GOT3 (cell line): Measurements from ENCODE around the gene TBX5.
"Not testable (repeated sequence)": the region's sequence is repeated elsewhere in the genome, so short reads cannot be mapped to it uniquely, and the experiment has no call there.

Experiments
- DNase-seq: peaks from one replicate; lab custom pipeline; 2025; ENCODE audit warnings: mixed read lengths; lab: John Stamatoyannopoulos, UW

The TBX5 gene

DNA sequence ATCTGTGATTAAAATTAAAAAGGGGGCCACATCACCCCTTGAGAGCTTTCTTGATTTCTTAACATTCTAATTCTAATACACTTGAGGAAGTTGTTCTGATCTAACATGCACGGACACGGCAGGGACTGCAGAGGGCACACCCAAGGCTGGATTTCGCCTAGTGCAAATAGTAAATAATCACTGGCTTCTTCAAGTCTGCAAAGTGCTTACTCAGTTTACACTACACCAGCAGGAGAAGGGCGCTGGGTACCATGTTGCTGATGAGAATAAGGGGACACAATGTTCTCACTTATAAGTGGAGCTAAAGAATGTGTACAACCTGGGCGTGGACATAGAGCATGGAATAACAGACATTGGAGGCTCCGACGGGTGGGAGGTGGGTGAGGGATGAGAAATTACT, 34.2 kb downstream of the TBX5 start:
- DNase-seq, result no peak

DNA sequence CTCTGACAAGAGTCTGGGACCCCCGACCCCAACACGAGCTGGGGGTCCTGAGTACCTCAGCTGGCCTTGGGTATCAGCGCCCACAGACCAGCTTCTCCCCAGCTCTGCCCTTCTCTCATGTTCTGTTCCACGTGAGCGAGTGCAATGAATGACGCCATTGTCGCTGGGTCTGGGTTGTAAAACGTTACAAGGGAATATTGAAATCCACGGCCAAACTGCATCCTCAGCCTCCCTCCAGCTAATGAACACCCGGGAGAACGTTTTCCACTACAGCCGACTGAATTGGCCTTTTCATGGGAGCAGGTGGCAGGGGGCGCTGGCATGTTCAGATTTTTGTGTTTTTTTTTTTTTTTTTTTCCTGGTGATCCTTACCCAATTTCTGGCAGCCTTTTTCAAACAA, 34.7 kb downstream of the TBX5 start:
- no peak for DNase-seq

DNA sequence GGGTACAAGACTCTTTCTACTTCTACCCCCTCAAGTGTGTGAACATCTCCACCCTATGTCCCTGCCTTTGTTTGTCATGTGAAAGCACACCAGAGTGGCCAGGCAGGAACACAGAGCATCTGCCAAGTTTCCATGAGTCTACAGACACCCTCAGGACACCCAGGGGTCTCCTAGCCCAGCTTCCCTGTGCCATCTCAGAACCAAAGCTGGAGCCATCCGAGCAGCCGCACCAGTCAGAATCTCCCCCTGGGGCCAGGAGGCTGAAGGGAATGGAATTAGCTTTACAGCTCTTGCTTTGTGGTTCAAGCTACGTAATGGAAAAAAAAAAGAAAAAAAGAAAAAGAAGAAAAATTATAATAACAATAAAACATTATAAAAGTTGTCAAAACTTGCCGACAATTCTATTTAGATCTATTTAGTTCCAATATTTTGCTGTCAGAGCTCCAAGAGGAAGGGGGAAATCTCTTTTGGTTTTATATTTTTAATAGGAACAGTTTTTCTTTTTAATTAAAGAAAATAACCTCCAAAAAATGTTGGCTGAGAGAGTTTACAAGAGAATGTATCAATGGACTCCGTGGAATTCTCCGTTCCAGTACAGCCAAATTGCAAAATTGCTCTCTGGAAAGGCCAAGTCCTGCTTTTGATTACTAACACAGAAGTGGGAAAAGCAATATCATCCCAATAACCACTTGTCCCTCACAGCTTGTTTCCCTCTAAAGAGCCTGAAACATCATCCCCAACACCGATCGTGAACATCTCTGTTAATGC, 37.1 kb downstream of the TBX5 start:
- no peak for DNase-seq

DNA sequence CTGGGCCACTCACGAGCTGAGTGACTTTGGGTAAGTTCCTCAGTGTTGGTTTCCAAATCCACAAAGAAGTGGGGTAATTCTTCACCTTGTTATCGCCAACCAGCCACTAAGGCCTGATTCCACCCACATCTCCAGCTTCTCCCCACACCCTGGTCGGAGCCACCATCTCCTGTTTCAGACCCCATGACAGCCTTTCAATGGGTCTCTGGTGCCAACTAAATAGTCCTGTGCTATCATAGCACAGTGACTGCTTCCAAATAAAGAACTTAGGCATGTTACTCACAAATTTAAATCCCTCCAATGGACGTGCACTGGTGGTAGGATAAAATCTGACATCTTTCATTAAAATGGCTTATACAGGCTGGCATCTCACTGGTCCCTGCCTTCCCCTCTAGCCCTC, 44.0 kb downstream of the TBX5 start:
- no peak for DNase-seq

DNA sequence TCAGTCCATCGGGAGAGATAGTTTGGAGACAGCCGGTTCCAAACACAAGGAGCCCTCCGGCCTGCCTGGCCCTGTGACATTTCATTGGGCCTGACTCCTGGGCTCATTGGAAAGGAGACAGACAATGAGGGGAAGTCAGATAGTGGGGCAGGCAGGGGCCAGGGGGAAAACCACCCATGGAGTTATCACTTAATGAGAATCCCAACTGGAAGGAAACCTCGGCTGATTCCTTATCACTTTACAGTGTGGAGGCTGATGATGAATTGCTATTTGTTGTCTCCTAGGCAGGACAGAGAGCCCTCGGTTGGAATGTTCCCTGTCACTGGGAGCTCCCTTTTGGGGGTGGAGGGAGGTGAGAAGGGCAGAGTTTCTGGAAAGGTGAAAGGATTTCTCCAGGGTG, 44.4 kb downstream of the TBX5 start:
- DNase-seq, result no peak

DNA sequence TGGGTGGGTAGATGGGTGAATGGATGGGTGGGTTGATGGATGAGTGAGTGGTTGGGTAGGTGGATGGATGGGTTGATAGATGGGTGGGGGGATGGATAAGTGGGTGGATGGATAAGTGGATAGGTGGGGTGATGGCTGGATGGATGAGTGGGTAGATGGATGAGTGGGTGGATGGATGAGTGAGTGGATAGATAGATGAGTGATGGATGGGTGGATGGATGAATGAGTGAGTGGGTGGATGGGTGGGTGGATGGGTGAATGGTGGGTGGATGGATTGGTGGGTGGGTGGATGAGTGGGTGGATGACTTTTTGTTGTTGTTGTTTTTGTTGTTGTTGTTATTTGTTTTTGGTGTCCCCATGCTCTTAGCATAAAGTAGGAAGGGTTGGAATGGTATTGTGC, 45.5 kb downstream of the TBX5 start:
- no peak for DNase-seq

DNA sequence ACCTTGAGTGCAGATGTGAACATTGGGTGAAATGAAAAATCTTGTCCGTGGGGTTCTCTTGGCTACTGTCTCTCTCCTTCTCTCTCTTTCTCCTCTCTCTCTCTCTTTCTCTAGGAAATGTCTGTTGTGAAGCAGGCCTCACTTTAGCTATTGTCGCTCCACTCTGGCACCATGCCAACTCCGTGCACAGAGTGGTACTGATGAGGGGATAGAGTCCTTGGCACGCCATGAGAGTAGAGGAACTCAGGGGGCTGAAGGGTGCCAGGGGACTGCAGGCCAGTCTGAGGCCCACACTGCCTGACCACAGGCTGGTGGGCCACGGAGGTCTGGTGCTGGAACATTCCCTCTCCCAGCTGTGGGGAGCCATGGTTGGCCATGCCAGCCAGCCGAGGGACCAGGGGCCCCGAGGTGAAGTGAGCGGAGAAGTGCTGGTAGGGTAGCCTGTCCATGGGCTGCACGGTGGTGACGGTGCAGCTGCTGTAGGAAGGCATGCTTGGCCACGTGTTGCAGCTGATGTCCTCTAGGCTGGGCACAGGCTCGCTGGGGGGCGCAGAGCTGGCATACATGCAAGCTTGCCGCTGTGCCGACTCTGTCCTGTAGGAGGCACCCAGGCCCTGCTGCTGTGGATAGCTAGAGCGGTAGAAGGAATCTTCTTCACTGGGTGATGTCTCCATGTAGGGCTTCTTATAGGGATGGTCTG, 50.4 kb downstream of the TBX5 start:
- DNase-seq, result no peak

DNA sequence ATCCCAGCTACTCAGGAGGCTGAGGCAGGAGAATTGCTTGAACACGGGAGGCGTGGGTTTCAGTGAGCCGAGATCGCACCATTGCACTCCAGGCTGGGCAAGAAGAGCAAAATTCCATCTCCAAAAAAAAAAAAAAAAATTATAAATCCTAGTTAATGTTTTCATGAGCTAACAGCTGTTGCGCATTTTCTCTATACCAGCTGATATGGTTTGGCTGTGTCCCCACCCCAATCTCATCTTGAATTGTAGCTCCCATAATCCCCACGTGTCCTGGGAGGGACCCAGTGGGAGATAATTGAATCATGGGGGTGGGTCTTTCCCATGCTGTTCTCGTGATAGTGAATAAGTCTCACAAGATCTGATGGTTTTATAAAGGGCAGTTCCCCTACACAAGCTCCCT, 56.7 kb downstream of the TBX5 start:
- not testable (repeated sequence) for DNase-seq

DNA sequence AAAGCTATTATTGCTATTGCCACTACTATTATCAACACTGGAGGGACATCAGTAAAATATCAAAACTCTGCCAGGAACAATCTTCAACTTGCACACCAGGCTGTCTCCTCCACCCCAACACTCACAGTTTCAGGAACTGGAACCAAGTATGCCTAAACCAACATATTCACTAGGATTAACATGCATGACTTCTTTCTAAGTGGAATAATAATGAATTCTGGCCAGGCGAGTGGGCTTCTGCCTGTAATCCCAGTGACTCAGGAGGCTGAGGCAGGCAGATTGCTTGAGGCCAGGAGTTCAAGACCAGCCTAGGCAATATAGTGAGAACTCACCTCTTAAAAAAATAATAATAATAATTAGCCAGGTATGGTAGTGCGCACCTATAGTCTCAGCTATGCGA, 58.1 kb downstream of the TBX5 start:
- DNase-seq, result no peak

DNA sequence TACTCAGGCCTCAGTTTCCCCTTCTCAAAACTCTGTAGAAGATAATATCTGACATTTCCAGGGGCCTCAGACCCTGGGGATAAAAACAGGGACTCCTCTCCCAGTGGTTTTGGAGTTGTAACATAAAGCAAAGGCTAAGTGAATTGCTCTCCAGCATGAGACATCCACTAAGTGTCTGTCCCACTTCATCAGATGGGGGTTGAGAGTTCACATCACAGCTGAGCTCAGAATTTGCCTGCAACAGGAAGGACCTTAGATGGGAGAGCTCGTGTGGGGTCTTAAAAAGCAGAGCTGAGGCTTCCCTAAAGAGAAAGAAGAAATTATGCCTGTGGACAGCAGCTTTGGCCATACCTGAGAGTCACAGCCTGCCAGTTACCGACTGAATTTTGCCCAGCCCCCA, 61.1 kb downstream of the TBX5 start:
- DNase-seq, result no peak

DNA sequence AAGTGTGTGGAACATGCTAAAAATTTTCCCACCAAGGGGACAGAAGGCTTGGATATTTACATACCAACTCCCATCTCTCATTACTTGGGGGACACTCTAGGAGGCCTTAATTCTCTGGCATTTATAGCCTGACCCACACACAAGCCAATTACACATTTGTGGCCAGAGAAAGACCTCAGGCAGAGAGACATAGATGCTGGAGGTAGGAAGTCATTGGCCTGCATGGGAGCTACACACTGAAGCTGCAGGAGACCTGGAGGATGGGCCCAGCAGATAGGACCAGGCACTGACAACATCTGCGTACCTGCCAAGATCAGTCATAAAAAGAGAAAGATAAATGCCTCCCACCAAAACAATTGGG, 61.7 kb downstream of the TBX5 start:
- no peak for DNase-seq

DNA sequence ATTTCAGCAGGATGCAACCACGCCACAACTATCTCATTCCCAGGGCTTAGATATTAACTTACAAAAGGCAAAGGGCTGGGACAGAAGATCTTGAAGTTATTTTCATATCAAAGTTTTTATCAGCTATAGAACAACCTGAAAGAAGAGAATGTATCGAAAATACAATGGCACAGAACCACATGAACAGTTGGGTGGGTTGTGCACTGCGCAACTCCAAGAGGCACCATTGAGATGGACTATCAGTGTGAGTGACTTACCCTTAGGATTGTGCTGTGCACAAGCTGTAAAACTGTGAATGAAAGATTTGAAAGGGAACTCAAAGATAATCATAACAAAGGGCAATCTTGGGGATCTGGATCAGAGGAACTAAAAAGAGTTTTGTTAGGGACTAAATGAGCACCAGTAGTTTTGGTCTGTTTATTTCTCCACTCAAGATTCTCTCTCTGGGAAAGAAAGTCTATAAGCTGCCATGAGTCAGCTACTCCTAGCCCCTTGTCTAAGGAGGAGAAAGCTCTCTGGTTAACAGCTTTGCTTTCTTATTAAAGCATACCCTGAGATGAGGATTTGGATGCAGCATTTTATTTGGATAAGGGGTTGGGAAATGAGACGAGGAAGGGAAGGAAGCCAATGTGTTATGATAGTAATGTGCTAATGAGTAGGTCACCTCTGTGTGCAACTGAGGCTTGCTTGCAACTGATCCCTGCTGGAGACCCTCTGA, 62.2 kb downstream of the TBX5 start:
- DNase-seq, result no peak

DNA sequence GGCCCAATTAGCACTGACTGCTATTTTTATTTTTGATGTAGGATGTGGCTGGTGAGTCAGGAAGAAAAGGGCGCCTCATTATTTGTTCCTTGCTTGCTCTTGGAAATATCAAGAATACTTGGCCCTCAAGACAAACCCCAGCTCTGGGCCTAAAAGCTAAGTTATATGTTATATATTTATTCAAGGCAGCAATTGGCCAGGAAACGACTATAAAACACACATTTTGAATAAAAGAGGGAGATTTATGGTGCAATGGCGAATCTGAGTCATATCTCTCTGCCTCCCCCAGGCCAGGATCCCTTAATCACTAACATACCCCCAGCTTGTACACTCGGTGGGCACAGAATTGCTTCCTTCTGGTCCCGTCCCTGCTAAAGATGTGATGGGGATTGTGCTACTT, 63.3 kb downstream of the TBX5 start:
- DNase-seq, result no peak

DNA sequence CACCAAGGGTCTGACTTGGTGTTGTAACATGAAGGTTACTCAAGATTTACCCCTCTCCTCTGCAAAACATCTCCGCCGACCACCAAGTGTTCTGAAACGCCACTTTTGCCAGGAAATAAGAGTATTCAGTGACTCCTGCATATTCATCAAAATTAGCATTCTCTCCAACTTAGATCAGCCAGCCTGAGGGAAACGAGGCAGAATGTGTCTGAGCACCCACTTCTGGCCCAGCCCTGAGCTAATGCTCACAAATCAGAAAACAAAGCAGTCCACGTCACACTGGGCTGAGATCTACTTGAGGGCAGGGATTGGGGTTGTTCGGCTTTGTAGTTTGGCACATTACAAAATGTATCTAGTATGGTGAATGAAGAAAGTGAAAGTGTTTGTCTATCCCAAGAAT, 64.3 kb downstream of the TBX5 start:
- no peak for DNase-seq

DNA sequence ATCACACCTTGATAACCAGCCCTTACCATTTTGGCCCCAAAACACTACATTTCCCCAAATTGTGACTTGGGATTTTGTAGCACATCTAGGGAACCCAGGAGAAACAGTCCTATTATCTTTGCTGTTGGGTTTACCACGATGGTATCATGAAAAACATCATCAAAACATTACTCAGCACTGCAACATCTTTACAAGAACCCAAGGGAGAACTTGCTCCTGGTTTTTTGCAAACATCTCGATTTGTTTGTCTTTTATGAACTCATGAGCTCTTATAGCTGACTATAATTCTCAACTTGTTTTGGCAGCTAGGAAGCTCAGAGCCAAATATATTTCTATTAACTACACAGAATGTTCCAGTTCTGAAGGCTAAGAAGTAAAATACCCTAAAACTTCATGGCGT, 65.7 kb downstream of the TBX5 start:
- no peak for DNase-seq

DNA sequence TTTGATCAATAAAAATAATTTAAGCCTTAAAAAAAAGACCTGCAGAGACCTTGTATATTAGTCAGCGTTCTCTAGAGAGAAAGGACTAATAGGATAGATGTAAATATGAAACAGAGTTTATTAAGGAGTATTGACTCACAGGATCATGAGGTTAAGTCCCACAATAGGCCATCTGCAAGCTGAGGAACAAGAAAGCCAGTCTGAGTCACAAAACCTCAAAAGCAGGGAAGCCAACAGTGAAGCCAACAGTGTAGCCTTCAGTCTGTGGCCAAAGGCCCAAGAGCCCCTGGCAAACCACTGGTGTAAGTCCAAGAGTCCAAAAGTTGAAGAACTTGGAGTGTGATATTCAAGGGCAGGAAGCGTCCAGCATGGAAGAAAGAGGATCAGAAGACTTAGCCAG, 66.3 kb downstream of the TBX5 start:
- DNase-seq, result no peak

DNA sequence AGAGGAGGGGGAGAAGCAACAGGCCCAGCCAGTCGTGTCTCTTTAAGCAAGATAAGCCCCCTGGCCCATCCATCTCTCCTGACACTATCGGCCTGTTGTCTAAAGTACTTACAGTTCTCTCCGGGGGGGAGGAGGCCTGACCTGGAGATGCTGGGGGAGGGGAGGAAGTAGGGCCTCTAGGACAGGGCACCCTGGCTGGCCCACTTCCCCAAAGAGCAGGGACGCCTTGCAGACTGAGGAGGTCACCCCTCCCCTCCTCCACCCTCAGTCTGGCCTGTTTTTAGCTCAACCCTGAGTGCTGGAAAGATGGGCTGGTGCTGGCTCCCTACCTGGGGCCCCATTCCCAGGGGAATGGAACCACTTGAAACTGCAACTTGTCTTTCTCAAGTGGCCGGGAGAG, 70.3 kb downstream of the TBX5 start:
- no peak for DNase-seq

DNA sequence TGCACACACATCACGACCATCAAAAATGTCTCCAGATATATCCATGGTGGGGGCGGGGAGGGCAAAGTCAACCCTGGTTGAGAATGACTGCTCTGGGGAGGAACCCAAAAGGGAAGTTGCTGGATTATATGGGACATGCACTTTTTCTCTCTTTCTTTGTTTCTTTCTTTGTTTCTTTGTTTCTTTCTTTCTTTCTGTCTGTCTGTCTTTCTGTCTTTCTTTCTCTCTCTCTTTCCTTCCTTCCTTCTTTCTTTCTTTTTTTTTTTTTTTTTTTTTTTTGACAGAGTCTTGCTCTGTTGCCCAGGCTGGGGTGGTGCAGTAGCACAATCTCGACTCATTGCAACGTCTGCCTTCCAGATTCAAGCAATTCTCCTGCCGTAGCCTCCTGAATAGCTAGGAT, 71.5 kb downstream of the TBX5 start:
- DNase-seq, result no peak

DNA sequence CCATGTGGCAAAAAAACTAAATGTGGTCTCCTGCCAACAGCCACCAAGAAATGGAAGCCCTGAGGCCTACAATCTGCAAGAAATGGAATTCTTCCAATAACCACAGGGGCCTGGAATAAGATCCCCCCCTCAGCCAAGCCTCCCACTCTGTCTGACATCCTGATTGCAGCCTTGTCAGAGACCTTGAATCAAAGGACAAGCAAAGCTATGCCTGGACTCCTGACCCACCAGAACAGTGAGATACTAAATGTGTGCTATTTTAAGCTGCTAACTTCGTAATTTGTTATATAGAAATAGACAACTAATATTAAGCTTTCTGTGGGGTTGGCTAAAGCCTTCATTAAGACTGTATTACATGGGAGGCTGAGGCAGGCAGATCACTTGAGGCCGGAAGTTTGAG, 77.7 kb downstream of the TBX5 start:
- DNase-seq, result no peak

DNA sequence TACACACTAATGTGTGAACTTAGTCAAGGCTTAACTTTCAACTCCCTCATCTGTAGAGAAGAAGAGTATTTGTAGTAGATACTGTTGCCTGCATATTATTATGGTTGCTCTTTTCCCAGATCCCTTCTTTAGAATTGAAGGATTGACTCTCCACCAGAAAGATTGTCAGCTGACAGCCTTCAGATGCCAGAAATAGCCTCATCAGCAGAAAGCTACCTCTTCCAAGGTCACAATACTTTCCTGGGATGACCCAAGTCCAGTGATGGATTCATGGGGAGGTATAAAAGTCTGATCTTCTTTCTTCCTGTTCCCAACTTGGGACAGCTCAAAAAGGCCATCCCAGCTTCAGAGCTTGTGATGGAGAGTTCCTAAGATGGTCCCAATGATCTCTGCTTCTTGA, 78.2 kb downstream of the TBX5 start:
- no peak for DNase-seq

DNA sequence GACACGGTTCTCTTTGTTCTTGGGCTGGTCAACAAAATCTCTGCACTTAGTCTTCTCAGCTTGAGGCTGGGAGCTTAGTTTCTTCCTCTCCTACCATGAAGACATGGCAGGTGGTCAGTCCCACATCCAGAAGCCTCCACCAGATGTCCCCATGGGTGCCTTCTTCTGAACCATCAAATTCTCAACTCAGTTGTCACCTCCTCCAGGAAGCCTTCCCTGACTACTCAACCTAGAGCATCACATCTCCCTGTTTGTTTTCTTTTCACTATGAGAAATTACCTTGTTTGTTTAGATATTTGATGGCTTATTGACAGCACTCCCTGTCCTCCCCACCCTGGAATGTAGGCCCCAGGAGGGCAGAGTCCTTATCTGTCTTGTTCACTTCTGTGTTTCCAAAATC, 84.4 kb downstream of the TBX5 start:
- no peak for DNase-seq

DNA sequence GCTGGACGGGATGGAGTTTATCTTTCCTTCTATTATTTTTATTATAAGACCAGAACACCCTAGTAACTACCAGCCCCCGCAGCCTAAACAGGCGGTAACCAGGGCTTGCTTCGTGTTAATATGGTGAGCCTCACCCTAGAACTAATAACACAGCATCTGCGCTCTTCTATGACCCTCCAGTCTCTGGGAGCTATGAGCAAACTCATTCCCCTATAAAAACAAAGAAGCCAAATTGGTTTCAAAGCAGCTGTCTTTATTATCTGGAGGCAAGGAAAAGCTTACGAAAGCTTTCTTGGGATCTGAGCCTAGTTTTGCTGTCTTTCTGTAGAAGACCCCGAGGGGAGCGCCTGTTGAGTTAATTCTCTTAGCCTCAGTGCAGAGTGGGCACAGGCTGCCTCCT, 85.0 kb downstream of the TBX5 start:
- DNase-seq, result no peak

DNA sequence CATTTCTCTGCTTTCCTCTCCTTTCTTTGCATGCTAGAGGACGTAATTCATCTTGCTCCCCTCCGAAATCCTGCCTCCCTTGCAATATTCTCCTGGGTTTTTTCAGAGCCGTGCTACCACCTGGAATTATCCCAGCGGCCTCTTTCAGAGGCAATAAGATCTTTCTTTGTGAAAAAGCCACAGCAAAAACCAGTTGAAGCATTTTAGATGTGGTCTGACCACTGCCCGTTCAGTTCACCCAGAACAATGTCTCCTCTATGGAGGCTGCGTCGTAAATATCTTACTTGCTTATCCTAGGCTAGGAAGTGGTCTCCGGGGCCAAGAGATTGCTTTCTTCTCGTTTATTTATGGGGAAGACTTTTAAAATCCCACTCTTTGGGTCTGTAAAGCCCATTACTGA, 85.8 kb downstream of the TBX5 start:
- DNase-seq, result no peak
